ENCODE data around the gene EBF3.

Gene EBF3

GRCh38 chr10:129963641-129964501, at the start of gene EBF3:
EBF3 (minus strand) TSS chr10:129964274; CDS start chr10:129963768, 506 bp downstream.
- no peak for TF ChIP-seq CTCF (IDR thresholded peaks at IDR 0.05; ENCODE audit: control extremely low read depth, extremely low read depth, low read depth, missing control alignments)
- no peak for DNase-seq (ENCODE audit: extremely low spot score)
- CTCF ChIA-PET = no interaction called here
- POLR2A ChIA-PET = no interaction called here

- CTCF ChIA-PET = no interaction called here
- POLR2A ChIA-PET = no interaction called here
- TF ChIP-seq CTCF (IDR thresholded peaks at IDR 0.05; ENCODE audit: control extremely low read depth, extremely low read depth, low read depth, missing control alignments) = no peak
- DNase-seq (ENCODE audit: extremely low spot score) = no peak
These were observed 49.5 kb upstream of the EBF3 start for GRCh38 chr10:130013335-130014262.

- no peak for TF ChIP-seq CTCF (IDR thresholded peaks at IDR 0.05; ENCODE audit: control extremely low read depth, extremely low read depth, low read depth, missing control alignments)
- DNase-seq (ENCODE audit: extremely low spot score) = no peak
- POLR2A ChIA-PET = no interaction called here
- CTCF ChIA-PET = no interaction called here
These were observed 48.1 kb upstream of the EBF3 start for GRCh38 chr10:130012129-130012528.

GRCh38 chr10:130010653-130011052, 46.6 kb upstream of the EBF3 start:
- ChIA-PET POLR2A (no interaction called here), CTCF (no interaction called here)
- no peak for TF ChIP-seq CTCF (IDR thresholded peaks at IDR 0.05; ENCODE audit: control extremely low read depth, extremely low read depth, low read depth, missing control alignments)
- DNase-seq (ENCODE audit: extremely low spot score) = no peak

- DNase-seq (ENCODE audit: extremely low spot score) = no peak
- CTCF ChIA-PET = no interaction called here
- POLR2A ChIA-PET = no interaction called here
- no peak for TF ChIP-seq CTCF (IDR thresholded peaks at IDR 0.05; ENCODE audit: control extremely low read depth, extremely low read depth, low read depth, missing control alignments)
These were observed 45.2 kb upstream of the EBF3 start for GRCh38 chr10:130009228-130009627.

GRCh38 chr10:130003787-130004613, 39.9 kb upstream of the EBF3 start:
- ChIA-PET CTCF (no interaction called here), POLR2A (no interaction called here)
- TF ChIP-seq CTCF (IDR thresholded peaks at IDR 0.05; ENCODE audit: control extremely low read depth, extremely low read depth, low read depth, missing control alignments) = no peak
- peak; percentile 2 for DNase-seq (ENCODE audit: extremely low spot score)
